Measurements from ENCODE around the gene ALOX15B.

- TF ChIP-seq CTCF (IDR thresholded peaks at IDR 0.05 in 2 of 3, conservative IDR thresholded peaks at IDR 0.05 in 1 of 3; ENCODE audit: control insufficient read depth in 2 of 3, extremely low read depth in 1 of 3, insufficient read depth in 1 of 3, low read depth in 3 of 3, low read length in 3 of 3) (no peak), TAF1 (IDR thresholded peaks at IDR 0.05; ENCODE audit: borderline replicate concordance, low read depth, low read length) (no peak), EZH2 (IDR thresholded peaks at IDR 0.05; ENCODE audit: borderline replicate concordance, control insufficient read depth, low read depth, low read length) (no peak), POLR2AphosphoS5 (IDR thresholded peaks at IDR 0.05; ENCODE audit: low read length) (no peak), SMC3 (IDR thresholded peaks at IDR 0.05; ENCODE audit: borderline replicate concordance, low read length) (no peak), REST (IDR thresholded peaks at IDR 0.05; ENCODE audit: low read depth, low read length) (no peak), NFYB (IDR thresholded peaks at IDR 0.05; ENCODE audit: insufficient read depth, low read depth, low read length) (no peak), POLR2A (IDR thresholded peaks at IDR 0.05; ENCODE audit: low read depth, low read length) (no peak), PBX3 (IDR thresholded peaks at IDR 0.05; ENCODE audit: insufficient replicate concordance, low read depth, low read length) (no peak), DPF2 (IDR thresholded peaks at IDR 0.05) (no peak), NFYA (IDR thresholded peaks at IDR 0.05; ENCODE audit: borderline replicate concordance, low read depth, low read length) (no peak), HDGF (IDR thresholded peaks at IDR 0.05) (no peak)
Measured at GRCh38 chr17:8013731-8014557, 24.9 kb upstream of the ALOX15B start.
